Measurements from ENCODE around the gene UPK1B. TPM values are rescaled to one million over a fixed set of nuclear protein-coding genes. Genes with fewer than 3 reads are reported as not detected.

Gene UPK1B
- total RNA-seq (2021), result 0.18 to 0.42 TPM (median 0.41 TPM) in 3 replicates
- Bru-seq, nascent RNA, result percentile 9 among the genes with signal in this experiment
- long read RNA-seq, experiment 1, partial matches to known transcripts, result 0 of 1 reads
- long read RNA-seq, experiment 1, other reads (novel, unspliced or antisense), result 0 of 1 reads
- long read RNA-seq, experiment 2, result 0 reads
- long read RNA-seq, experiment 3, result 0 reads

DNA sequence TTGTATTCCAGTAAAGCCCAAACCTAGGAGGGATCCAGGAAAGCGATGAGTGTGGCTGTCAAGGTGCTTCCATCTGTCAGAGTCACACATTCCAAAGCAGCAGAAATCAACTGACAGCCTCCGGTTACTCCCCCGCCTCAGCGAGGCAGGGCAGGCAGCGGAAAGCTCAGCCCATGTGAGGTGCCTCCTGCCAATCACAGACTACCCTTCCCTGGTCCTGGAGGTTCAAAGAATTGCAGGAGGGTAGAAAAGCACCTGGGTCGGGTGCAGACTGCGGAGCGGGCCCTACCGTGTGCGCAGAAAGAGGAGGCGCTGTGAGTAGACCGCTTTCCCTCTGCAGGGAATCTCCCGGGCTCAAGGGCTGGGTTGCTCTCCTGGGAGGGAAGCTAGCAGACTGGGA is at the start of gene UPK1B:
Gene UPK1B (plus strand): TSS at position 274 of the 400 bp plus-strand sequence. CDS start 13,144 bp downstream, outside the sequence.
- Mint-ChIP-seq H3K27ac (no peak within 1 kb of the TSS), H3K27me3 (ENCODE audit: low read depth) (peaks cover 7% of the 10 kb centered on the region; the same call in 1 of the 2 replicates), H3K9me3 (peaks cover 3% of the 10 kb centered on the region; the same call in 1 of the 2 replicates), H3K4me1 (peaks cover 13% of the 10 kb centered on the region), H3K36me3 (no peaks in the 10 kb centered on the region), H3K4me3 (peak within 1 kb of the TSS; percentile 26; the same call in 1 of the 2 replicates)
- CTCF ChIA-PET, result interaction anchor here (0.7 to 1.6 kb wide), 6 partner anchors 67 to 570 kb away, joined by 3 to 7 read pairs (median 4); partner anchors contain the start of gene B4GALT4
- POLR2A ChIA-PET, result no interaction called here
- peak; percentile 100 for ATAC-seq
- peak; percentile 62 for DNase-seq (ENCODE audit: low spot score)
- TF ChIP-seq, protein P1, sequence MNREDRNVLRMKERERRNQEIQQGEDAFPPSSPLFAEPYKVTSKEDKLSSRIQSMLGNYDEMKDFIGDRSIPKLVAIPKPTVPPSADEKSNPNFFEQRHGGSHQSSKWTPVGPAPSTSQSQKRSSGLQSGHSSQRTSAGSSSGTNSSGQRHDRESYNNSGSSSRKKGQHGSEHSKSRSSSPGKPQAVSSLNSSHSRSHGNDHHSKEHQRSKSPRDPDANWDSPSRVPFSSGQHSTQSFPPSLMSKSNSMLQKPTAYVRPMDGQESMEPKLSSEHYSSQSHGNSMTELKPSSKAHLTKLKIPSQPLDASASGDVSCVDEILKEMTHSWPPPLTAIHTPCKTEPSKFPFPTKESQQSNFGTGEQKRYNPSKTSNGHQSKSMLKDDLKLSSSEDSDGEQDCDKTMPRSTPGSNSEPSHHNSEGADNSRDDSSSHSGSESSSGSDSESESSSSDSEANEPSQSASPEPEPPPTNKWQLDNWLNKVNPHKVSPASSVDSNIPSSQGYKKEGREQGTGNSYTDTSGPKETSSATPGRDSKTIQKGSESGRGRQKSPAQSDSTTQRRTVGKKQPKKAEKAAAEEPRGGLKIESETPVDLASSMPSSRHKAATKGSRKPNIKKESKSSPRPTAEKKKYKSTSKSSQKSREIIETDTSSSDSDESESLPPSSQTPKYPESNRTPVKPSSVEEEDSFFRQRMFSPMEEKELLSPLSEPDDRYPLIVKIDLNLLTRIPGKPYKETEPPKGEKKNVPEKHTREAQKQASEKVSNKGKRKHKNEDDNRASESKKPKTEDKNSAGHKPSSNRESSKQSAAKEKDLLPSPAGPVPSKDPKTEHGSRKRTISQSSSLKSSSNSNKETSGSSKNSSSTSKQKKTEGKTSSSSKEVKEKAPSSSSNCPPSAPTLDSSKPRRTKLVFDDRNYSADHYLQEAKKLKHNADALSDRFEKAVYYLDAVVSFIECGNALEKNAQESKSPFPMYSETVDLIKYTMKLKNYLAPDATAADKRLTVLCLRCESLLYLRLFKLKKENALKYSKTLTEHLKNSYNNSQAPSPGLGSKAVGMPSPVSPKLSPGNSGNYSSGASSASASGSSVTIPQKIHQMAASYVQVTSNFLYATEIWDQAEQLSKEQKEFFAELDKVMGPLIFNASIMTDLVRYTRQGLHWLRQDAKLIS (CRISPR knock-in tag; IDR thresholded peaks at IDR 0.05; ENCODE audit: borderline replicate concordance), result no peak
- TF ChIP-seq, protein P2, sequence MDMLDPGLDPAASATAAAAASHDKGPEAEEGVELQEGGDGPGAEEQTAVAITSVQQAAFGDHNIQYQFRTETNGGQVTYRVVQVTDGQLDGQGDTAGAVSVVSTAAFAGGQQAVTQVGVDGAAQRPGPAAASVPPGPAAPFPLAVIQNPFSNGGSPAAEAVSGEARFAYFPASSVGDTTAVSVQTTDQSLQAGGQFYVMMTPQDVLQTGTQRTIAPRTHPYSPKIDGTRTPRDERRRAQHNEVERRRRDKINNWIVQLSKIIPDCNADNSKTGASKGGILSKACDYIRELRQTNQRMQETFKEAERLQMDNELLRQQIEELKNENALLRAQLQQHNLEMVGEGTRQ (CRISPR knock-in tag; IDR thresholded peaks at IDR 0.05), result peak; percentile 72
- TF ChIP-seq NR3C1 (CRISPR knock-in tag; conservative IDR thresholded peaks at IDR 0.05; ENCODE audit: low read depth), result no peak
- TF ChIP-seq FOXK1 (CRISPR knock-in tag; IDR thresholded peaks at IDR 0.05), result no peak
- peak; percentile 76 for TF ChIP-seq ZNF317 (CRISPR knock-in tag; IDR thresholded peaks at IDR 0.05; ENCODE audit: borderline replicate concordance, low read depth)
- no peak for TF ChIP-seq TEAD1 (CRISPR knock-in tag; IDR thresholded peaks at IDR 0.05)
- no peak for TF ChIP-seq IRF2 (CRISPR knock-in tag; IDR thresholded peaks at IDR 0.05; ENCODE audit: borderline replicate concordance, low read depth)
- TF ChIP-seq, protein P3, sequence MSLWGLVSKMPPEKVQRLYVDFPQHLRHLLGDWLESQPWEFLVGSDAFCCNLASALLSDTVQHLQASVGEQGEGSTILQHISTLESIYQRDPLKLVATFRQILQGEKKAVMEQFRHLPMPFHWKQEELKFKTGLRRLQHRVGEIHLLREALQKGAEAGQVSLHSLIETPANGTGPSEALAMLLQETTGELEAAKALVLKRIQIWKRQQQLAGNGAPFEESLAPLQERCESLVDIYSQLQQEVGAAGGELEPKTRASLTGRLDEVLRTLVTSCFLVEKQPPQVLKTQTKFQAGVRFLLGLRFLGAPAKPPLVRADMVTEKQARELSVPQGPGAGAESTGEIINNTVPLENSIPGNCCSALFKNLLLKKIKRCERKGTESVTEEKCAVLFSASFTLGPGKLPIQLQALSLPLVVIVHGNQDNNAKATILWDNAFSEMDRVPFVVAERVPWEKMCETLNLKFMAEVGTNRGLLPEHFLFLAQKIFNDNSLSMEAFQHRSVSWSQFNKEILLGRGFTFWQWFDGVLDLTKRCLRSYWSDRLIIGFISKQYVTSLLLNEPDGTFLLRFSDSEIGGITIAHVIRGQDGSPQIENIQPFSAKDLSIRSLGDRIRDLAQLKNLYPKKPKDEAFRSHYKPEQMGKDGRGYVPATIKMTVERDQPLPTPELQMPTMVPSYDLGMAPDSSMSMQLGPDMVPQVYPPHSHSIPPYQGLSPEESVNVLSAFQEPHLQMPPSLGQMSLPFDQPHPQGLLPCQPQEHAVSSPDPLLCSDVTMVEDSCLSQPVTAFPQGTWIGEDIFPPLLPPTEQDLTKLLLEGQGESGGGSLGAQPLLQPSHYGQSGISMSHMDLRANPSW (CRISPR knock-in tag; conservative IDR thresholded peaks at IDR 0.05; ENCODE audit: low read depth), result no peak
- TF ChIP-seq, protein P4, sequence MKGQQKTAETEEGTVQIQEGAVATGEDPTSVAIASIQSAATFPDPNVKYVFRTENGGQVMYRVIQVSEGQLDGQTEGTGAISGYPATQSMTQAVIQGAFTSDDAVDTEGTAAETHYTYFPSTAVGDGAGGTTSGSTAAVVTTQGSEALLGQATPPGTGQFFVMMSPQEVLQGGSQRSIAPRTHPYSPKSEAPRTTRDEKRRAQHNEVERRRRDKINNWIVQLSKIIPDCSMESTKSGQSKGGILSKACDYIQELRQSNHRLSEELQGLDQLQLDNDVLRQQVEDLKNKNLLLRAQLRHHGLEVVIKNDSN (CRISPR knock-in tag; IDR thresholded peaks at IDR 0.05), result 0 out of 2 replicates have a peak, but pooled peaks have one; percentile 45
- TF ChIP-seq, protein P5, sequence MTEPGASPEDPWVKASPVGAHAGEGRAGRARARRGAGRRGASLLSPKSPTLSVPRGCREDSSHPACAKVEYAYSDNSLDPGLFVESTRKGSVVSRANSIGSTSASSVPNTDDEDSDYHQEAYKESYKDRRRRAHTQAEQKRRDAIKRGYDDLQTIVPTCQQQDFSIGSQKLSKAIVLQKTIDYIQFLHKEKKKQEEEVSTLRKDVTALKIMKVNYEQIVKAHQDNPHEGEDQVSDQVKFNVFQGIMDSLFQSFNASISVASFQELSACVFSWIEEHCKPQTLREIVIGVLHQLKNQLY (CRISPR knock-in tag; IDR thresholded peaks at IDR 0.05), result no peak

DNA sequence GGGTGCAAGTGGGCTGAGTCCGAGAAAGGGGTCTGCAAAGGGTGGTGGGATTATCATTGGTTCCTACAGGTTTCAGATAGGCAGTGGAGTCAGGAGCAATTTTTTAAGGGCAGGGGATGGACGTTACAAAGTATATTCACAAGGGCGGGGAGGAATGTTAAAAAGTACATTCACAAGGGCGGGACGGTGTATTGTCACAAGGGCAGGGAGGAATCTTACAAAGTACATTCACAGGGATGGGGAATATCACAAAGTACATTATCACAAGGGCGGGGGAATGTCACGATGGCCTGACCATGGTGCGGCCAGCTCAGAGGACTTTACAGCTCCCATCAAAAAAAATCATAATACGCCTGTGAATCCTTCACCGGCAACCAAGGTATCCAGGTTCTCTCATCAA is 48.1 kb upstream of the UPK1B start:
- POLR2A ChIA-PET, result no interaction called here
- ATAC-seq, result no peak

More for the DNA sequence above, 48.1 kb upstream of the UPK1B start:
- no peak overlapping the region for H3K27ac Mint-ChIP-seq
- DNase-seq (ENCODE audit: low spot score), result no peak
- TF ChIP-seq JUN (CRISPR knock-in tag; IDR thresholded peaks at IDR 0.05) (no peak), GTF2I (CRISPR knock-in tag; conservative IDR thresholded peaks at IDR 0.05) (no peak), ZNF219 (CRISPR knock-in tag; IDR thresholded peaks at IDR 0.05; ENCODE audit: borderline replicate concordance) (no peak), SOX15 (CRISPR knock-in tag; IDR thresholded peaks at IDR 0.05) (no peak), ZBTB21 (CRISPR knock-in tag; IDR thresholded peaks at IDR 0.05; ENCODE audit: borderline replicate concordance) (no peak), NFATC4 (CRISPR knock-in tag; IDR thresholded peaks at IDR 0.05) (no peak), TEAD4 (CRISPR knock-in tag; IDR thresholded peaks at IDR 0.05) (no peak)
- TF ChIP-seq, protein P6, sequence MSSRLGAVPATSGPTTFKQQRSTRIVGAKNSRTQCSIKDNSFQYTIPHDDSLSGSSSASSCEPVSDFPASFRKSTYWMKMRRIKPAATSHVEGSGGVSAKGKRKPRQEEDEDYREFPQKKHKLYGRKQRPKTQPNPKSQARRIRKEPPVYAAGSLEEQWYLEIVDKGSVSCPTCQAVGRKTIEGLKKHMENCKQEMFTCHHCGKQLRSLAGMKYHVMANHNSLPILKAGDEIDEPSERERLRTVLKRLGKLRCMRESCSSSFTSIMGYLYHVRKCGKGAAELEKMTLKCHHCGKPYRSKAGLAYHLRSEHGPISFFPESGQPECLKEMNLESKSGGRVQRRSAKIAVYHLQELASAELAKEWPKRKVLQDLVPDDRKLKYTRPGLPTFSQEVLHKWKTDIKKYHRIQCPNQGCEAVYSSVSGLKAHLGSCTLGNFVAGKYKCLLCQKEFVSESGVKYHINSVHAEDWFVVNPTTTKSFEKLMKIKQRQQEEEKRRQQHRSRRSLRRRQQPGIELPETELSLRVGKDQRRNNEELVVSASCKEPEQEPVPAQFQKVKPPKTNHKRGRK (CRISPR knock-in tag; IDR thresholded peaks at IDR 0.05; ENCODE audit: borderline replicate concordance), result no peak
- TF ChIP-seq, protein P7, sequence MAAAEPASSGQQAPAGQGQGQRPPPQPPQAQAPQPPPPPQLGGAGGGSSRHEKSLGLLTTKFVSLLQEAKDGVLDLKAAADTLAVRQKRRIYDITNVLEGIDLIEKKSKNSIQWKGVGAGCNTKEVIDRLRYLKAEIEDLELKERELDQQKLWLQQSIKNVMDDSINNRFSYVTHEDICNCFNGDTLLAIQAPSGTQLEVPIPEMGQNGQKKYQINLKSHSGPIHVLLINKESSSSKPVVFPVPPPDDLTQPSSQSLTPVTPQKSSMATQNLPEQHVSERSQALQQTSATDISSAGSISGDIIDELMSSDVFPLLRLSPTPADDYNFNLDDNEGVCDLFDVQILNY (CRISPR knock-in tag; IDR thresholded peaks at IDR 0.05), result no peak
- TF ChIP-seq, protein P5 (CRISPR knock-in tag; IDR thresholded peaks at IDR 0.05), result no peak
- TF ChIP-seq, protein P8, sequence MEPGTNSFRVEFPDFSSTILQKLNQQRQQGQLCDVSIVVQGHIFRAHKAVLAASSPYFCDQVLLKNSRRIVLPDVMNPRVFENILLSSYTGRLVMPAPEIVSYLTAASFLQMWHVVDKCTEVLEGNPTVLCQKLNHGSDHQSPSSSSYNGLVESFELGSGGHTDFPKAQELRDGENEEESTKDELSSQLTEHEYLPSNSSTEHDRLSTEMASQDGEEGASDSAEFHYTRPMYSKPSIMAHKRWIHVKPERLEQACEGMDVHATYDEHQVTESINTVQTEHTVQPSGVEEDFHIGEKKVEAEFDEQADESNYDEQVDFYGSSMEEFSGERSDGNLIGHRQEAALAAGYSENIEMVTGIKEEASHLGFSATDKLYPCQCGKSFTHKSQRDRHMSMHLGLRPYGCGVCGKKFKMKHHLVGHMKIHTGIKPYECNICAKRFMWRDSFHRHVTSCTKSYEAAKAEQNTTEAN (CRISPR knock-in tag; IDR thresholded peaks at IDR 0.05), result no peak
- H3K4me1 Mint-ChIP-seq, result peaks cover 20% of the 10 kb centered on the region
- peaks cover 28% of the 10 kb centered on the region for H3K9me3 Mint-ChIP-seq
- CTCF ChIA-PET, result interaction anchor here (0.9 to 1.4 kb wide), 2 partner anchors 116 to 243 kb away, joined by 3 to 4 read pairs; partner anchors contain the start of gene B4GALT4
- no peak overlapping the region for H3K4me3 Mint-ChIP-seq
- peaks cover 15% of the 10 kb centered on the region for H3K36me3 Mint-ChIP-seq
- peaks cover 3% of the 10 kb centered on the region; the same call in 1 of the 2 replicates for H3K27me3 Mint-ChIP-seq (ENCODE audit: low read depth)

All from WTC11 (cell line).